Activated CD4-positive, alpha-beta T cell treated with anti-CD3 and anti-CD28 coated beads for 24 hours (primary cell): ENCODE results near the gene PHACTR2.

ENCODE experiments used
- DNase-seq, 2 donors: peaks; one replicate each; pipeline ENCODE4 v3.0.0-alpha.2; 2020; ENCODE audit warnings: low read depth in 2 of 2

The PHACTR2 gene

DNA sequence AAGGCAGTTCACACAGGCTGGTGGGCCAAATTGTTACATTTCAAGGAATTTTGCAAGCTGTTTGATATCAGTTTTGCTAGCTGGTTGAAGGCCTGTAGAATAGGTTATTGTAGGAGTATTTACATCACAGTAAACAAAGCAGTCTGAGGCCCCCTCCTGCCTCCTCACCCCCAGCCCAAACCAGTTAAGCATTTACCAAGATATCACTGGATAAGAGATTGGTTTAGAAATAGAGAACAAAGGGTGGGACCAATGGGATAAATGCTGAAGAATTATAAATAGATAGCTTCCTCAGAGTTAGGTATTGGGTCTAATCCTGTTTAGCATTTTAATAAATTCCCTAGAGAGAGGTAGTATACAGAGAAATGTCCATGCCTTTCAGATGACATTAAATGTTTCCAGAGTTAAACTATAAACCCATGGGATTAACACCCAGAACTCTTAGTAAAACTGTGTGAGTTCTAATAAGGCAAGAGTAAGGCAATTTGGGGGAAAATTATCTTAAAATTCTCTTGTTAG, 2.3 kb upstream of the PHACTR2 start:
- DNase-seq, result no peak

DNA sequence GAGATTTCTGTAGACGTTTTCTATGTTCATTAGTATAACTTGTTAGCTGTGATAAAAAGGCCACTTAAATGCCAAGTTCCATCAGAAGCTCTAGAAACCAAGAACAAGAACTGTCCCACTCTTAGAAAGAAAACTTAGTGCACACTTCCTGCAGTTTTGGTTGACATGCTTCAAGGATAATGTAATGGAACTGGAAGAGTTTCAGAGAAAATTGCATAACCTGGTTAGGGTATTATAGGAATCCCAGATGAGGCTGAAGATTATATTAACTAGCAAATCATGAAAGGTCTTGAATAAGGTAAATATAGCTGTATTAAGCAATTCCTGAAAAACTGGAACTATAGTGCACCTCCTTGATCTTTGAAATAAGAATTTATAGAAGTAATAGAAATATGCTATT, 1.8 kb upstream of the PHACTR2 start:
- no peak for DNase-seq

GRCh38 chr6:143676437-143677045, 1.2 kb upstream of the PHACTR2 start:
- no peak for DNase-seq

- DNase-seq, result no peak
Measured at GRCh38 chr6:143677577-143677890, 231 bp upstream of the PHACTR2 start.

- no peak for DNase-seq
Measured at GRCh38 chr6:143679041-143679440, 1.3 kb downstream of the PHACTR2 start.

DNA sequence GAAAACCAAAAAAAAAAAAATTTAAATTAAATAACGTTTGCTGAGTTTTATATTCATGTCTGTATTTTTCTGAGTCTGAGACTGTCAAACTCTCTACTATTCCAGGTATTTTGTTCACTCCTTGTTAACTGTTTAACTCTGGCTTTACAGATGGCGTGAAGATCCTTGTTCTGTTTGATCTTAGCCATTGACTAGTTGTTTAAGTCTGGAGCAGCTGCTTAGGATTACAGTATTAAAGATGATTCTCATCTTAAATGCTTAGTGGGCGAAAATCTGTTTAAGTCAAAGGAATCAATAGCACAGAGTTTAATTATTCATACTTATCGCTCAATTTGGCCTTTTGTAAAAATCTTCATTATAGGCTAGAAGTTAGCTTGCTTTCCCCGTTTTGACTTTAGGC, 2.4 kb downstream of the PHACTR2 start:
- DNase-seq, result no peak

GRCh38 chr6:143682805-143683204, 5.0 kb downstream of the PHACTR2 start:
- no peak for DNase-seq

GRCh38 chr6:143684486-143684885, 6.7 kb downstream of the PHACTR2 start:
- no peak for DNase-seq

DNA sequence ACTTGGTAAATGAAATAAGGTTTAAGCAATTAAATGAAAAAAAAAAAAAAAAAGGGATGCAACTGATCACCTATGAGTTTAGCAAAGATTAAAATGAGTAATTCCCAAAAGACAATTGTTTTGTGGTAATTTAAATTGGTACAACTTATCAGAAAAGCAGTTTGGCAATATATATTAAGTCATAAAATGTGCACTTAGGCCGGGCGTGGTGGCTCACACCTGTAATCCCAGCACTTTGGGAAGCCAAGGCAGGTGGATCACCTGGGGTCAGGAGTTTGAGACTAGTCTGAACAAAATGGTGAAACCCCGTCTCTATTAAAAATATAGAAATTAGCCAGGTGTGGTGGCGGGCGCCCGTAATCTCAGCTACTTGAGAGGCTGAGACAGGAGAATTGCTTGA, 7.9 kb downstream of the PHACTR2 start:
- no peak for DNase-seq

DNA sequence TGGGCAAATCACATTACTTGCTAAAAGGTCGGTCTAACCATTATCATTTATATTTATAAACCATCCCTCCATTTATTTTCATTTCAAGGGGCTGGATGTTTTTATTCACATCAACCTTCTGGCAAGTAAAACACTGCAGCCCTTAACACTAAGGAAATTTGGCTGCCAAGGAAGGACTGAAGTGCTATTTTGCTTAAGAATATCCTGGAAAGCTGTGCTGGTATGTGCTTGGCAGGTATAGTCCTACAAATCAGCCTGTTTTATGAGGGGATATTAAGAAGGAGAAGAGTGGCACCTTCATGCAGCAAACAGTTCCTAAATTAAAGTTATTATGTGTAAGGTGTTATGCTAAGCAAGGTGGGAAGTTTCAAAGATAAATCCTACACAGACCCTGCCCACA, 9.8 kb downstream of the PHACTR2 start:
- DNase-seq, result no peak

- no peak for DNase-seq
Measured at GRCh38 chr6:143688681-143689080, 10.9 kb downstream of the PHACTR2 start.

DNA sequence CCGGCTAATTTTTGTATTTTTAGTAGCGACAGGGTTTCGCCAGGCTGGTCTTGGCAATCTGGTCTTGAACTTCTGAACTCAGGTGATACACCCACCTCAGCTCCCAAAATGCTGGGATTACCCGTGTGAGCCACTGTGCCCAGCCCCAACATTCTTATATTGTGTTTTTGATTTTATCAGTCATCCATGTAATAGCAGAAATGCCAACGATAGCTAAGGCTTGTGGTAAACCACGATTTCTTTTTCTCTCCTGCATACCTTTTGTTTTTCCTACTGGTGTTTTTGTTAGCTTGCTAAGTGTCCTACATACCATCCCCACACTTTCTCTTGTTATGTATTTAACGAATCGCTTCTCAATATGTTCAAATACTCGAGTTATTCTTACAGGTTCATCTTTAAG, 12.1 kb downstream of the PHACTR2 start:
- DNase-seq, result no peak

DNA sequence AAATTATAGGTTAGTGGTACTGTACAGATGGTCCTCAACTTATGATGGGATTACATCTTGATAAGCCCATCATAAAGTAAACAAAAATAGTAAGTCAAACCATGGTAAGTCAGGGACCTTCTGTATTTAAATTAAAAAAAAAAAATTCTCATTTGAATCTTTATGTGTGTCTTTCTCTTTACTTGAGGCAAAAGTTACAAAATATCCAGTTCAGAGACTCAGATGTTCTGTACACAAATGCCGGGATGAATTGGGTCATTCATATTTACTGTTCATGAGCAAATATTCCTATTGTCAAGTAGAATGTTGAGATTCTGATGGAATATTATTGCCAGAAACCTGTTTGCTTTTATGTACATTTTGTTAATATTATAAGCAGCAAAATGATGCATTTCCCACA, 13.4 kb downstream of the PHACTR2 start:
- DNase-seq, result no peak

DNA sequence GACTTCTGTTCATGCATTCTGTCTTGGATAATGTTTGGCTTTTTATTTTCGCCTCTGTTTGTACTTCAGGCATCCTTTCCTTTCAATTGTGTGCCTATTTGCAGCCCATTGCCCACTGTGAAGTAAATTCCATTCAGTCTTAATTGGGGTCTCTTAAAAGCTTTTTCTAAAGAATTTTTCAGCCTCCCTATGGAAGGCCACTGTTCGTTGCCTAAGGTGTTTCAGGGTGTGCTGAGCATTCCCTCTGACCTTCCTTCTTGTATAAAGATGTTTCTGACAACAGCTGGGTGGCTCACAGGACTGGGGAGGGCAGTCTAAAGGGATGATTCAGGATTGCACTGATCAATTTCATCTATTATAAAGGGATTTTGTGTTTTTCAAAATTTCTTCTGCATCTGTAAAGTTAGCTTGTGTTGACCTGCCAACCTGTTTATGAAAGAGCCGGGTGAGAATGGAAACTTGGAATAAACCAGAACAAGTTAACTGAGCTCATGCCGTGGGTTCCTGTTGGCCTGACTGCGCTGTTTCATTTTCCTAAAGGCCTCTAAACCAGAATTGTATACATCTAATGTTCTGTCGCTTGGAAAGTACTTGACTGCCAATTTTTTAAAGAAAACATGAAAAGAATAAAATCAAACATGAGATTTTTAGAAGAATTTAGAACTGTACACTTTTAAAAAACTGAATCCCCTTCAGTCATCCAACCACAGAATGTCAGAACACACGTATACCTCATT, 14.3 kb downstream of the PHACTR2 start:
- no peak for DNase-seq

DNA sequence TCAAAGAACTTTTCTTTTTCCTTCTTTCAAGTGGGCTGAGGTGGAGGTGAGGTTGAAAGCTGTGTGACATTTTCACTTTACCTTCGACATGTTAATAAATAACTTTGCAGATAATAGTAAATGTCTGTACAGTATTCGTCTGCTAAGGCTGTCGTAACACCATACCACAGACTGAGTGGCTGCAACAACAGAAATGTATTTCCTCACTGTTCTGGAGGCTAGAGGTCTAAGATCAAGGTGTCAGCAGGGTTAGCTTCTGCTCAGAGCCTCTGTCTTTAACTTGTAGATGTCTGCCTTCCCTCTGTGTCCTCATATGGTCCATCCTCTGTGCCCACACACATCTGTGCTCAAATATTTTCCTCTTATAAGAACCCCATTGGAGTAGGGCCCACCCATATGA, 14.9 kb downstream of the PHACTR2 start:
- DNase-seq, result no peak

- no peak for DNase-seq
Measured at GRCh38 chr6:143694013-143694412, 16.2 kb downstream of the PHACTR2 start.

DNA sequence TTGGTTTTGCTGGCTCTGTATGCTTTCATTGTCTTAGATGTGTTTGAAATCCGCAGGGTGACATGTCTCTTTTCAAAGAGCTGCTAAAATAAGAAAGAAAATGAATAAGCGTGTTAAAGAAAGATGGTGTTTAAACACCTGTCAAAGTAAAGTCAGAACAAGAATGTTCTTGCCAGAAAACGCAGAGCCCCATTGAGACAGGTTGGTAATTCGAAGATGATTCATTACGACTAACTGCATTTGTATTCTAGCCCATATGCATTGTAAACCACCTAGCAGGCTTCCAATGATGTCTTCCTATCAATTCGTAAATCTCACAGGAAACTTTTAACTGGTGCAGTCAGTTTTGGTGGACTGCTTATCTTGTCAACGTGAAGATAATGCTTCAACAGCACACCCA, 16.8 kb downstream of the PHACTR2 start:
- DNase-seq, result no peak

DNA sequence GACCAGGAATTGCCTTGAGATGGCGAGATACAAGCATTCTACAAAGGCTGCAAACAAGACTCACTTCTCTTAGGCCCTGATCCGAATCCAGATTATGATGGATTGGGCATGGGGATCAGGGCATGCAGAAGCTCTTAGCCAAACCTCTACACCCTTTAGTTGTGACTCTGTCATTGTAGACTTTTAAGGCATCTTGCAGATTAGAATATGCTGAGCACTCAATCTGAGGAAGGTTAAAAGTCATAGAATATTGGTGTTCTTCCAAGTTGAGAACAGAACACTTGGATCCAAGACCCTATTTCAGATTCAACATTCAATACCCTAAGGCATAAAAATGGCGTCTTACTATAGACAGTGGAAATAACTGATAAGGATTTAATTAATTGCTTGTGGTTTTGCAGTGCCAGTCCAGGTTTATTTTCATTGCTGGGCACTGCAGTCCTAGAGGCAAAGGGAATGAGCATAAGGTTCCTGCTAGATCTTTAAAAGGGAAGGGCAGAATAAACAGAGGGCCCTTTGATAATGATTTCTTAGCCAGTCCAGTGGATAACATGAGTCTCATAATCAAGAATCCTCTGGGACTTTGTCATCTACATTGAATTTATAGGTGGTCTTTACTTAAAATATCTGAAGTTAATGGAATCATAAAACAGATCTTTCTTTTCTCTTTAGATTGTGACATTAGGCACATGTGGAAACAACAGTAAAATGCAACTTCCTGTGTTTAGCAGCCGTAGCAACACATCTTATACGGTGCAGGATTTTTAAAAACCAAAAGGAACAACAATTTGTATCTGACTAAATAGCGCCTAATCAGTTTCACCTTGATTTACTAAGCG, 17.6 kb downstream of the PHACTR2 start:
- no peak for DNase-seq

GRCh38 chr6:143695969-143696663, 18.4 kb downstream of the PHACTR2 start:
- DNase-seq, result no peak

GRCh38 chr6:143696664-143697000, 18.9 kb downstream of the PHACTR2 start:
- DNase-seq, result no peak

GRCh38 chr6:143697076-143697800, 19.5 kb downstream of the PHACTR2 start:
- no peak for DNase-seq

DNA sequence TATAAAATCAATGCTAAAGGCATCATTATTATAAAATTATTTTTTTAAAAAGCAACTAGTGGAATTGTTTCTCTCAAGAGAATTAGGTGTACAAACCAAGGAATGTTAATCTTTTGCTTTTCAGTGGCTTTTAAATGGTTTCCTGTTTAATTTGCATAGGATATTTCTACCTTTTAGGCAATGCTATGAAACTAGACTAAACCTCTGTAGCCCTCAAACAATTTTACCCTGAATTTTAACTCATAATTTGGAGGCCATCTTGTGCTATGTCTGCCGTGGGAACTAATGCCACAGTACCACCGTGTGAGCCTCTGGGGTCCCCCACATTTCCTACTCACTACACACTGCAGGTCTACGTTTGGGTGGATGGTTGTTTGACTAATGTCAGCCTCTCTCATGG, 20.6 kb downstream of the PHACTR2 start:
- no peak for DNase-seq
